Measurements from ENCODE around the gene FIBCD1.
"Not testable (repeated sequence)": the region's sequence is repeated elsewhere in the genome, so short reads cannot be mapped to it uniquely, and the experiment has no call there.

Gene FIBCD1

DNA sequence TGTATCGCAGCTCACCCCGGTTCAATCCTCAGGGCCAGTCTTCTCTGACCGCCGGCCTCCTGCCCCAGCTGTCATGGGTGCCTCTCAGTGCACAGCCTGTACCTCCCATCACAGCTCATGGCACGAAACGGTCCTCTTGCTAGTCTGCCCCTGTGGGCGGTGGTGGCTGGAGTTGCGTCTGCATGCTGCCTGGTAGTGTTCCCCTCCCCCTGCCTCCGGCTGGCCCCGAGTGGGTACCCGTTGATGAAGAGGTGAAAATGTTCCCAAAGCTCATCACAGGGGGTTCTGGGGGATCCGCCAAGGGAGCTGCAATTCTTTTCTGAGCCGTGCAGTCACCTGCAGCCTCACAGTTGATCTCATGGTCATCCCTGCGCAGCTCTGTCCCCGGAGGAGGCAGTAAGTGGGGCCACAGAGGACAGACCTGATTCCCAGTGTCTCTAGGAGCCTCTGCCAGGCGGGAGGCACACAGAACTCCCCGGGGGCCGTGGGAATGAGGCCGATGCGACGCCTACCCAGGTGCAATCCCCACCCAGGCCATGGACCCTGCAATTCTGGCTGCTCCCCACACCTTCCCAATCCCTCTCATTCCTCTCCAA is 34.7 kb upstream of the FIBCD1 start:
- DNase-seq = no peak

DNA sequence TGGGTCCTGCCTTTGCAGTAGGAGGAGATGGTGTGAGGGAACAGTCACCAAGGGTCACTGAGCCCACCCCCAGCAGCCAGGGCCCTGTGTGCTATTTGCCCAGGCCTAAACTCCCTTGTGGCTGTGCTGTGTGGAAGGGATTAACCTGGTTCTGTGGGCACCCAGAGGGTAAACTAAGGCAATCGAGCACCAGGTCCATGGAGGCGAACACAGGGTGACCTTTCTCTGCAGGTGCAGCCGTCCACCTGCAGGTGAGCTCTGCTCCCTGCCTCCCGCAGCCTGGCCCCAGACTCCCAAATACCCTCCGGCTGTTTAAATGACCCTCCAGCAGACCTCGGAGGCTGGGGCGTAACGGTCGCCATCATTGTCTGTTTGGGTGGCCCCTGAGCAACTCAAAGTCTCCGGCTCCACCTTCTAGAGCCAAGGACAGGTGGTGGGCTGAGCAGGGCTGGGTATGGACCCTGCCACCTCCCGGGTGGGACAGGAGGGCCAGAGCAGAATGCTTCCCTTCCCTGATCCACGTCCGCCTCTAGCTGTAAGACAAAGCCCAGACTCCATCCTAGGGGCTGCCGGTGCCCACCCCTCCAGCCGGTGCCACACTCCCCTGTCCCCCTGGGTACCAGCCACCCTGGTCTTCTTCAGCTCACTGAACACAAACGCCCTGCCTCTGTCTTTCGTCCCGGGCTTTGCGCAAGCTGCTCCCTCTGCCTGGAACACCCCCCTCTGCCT is 34.1 kb upstream of the FIBCD1 start:
- no peak for DNase-seq

DNA sequence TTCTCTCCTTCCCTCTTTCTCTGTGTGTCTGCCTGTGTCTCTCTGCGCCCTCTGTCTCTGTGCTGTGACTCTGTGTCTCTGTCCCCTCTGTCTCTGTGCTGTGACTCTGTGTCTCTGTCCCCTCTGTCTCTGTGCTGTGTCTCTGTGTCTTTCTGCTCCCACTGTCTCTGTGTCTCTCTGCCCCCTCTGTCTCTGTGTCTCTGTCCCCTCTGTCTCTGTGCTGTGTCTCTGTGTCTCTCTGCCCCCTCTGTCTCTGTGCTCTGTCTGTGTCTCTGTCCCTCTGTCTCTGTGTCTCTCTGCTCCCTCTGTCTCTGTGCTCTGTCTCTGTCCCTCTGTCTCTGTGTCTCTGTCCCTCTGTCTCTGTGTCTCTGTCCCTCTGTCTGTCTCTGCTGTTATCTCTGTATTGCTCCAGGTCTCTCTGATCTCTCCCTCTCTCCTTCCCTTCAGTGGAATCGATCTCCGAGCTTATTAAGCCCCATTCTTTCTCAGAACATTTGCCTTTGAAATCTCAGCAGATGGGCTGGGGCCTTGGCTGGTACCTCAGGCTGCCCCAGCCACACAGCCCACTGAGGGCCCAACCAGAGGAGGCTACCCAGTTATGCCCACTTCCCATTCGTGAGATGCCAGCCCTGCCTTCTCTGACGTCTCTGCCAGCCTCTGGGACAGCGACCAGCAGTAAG is 33.4 kb upstream of the FIBCD1 start:
- no peak for DNase-seq

DNA sequence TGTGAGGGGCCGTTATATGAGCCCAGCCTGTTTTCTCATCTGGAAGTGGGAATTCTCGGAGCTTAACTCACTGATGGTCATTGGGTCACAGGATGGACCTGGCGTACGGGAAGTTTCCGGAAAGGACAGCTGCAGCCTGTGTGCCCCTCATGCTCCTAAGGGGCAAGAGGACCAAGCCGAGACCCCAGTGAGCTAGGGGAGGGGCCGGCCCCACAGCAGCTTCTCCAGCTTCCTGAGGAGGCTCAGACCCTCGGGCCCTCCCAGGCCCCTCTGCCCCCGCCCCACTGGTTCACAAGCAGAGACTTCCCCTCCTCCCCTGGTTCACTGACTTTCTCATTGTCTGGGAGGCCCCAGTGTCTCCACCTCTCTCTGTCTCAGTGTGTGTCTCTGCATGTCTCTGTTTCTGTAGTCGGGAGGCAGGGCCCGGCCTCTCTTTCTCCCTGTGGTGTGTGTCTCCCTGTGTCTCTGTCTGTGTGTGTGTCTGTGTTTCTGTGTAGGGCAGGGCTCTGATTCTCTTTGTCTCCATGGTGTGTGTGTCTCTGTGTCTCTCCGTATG is 32.3 kb upstream of the FIBCD1 start:
- DNase-seq = no peak

DNA sequence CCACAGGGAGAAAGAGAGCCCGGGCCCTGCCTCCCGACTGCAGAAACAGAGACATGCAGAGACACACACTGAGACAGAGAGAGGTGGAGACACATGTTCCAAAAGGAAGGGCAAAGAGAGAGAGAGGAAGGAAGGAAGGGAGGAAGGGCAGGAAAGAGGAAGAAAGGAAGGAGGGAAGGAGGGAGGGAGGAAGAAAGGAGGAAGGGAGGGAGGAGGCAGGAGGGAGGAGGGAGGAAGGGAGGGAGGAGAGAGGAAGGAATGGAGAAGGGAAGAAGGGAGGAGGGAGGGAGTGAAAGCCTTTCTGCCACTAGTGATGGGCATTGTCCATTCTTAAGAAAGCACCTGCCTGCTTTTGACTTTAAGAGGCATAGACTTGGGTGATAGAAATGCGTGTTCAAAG is 31.8 kb upstream of the FIBCD1 start:
- DNase-seq = no peak

DNA sequence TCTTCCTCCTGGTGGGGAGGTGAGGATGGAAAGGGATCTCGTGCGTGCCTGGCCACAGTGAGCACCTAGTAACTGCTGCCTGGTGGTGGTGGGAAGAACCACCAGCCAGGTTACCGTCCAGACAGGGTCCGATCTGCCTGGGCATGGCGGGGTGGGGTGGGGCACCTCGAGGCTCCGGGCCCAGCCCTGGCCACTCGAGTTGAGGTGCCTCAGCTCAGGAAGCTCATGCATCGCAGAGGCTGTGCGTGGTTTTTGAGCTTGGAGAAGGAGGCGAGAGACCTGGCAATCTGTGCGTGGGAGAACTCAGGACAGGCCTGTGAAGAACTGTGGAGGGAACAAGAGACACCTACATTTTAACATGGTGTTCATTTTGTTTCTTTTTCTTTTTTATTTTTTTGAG is 31.0 kb upstream of the FIBCD1 start:
- DNase-seq = no peak

DNA sequence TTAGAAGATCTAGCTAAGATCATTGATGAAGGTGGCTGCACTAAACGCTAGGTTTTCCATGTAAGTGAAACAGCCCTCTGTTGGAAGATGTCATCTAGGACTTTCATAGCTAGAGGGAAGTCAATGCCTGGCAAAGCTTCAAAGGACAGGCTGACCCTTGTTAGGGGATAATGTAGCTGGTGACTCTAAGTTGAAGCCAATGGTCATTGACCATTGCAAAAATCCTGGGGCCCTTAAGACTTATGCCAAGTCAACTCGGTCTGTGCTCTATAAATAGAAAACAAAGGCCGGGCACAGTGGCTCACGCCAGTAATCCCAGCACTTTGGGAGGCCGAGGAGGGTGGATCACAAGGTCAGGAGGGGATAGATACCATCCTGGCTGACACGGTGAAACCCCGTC is 26.6 kb upstream of the FIBCD1 start:
- no peak for DNase-seq

DNA sequence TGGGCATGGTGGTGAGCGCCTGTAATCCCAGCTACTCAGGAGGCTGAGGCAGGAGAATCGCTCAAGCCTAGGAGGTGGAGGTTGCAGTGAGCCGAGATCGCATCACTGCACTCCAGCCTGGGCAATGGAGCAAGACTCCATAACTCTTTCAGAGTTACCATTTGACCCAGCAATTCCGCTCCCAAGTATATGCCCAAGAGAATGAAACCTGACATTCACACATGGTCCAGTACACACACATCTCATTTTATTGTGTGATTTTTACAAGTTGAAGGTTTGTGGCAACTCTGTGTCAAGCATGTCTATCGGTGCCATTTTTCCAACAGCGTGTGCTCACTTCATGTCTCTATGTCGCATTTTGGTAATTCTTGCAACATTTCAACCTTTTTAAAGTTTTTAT is 24.9 kb upstream of the FIBCD1 start:
- no peak for DNase-seq

DNA sequence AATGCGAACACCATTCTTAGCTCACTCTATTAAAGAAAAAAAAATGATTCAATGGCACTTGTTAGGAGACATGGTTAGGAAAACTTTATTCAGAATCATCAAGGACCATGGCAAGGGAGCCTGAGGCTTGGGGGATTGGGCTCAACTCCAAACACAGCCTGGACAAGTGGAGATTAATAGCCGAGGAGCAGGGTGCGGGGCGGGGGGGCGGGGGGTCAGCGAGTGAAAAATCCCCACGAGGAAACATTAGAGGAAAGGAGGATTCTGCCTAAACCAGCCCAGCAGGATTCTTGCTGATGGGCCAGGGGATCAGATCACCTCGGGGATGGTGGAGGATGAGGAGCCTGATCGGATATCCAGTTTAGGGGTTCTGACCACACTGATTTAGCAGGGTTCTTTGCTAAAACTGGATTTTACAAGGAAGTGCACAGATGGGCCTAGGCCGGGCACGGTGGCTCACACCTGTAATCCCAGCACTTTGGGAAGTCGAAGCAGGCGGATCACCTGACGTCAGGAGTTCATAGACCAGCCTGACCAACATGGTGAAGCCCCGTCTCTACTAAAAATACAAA is 24.4 kb upstream of the FIBCD1 start:
- DNase-seq = peak; percentile 41

DNA sequence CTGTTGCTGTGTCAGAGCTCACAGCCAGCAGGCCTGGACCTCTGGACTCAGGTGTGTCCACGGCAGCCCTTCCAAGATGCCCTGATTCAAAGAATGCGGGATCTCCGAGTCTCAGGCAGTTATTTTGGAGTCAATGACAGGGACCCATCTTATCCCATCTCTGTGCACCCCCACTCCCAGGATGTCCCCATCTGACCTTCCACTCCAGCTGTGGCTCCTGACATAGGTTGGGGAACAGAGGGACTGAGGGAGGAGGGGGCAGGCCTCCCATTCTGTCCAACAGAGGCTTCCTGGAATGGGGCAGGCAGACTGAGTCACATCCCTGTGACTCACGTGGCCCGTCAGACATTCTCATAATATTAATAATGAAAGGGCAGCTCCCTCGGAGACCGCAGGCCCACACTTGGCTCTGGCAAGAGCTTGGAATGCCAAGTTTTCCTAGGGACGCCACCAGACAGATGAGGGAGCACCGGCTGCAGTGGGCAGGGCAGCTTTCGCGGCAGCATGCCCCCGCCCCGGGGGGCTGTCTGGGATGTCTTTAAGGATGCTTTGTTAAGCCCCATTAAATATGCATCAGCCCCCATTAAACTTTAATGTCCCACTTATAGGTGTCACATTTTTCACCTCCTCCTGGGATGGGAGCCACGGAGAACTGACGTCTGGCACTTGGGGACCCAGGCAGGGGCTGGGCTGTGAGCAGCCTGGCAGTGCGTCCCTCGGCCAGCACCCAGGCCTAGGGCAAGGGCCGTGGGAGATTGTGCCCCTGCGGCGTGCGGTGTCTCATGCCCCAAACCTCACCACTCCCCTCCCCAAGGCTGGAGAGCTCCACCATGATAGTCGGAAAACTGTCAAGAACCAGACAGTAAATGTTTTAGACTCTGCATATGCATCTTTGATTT is 23.6 kb upstream of the FIBCD1 start:
- peak; percentile 74 for DNase-seq

DNA sequence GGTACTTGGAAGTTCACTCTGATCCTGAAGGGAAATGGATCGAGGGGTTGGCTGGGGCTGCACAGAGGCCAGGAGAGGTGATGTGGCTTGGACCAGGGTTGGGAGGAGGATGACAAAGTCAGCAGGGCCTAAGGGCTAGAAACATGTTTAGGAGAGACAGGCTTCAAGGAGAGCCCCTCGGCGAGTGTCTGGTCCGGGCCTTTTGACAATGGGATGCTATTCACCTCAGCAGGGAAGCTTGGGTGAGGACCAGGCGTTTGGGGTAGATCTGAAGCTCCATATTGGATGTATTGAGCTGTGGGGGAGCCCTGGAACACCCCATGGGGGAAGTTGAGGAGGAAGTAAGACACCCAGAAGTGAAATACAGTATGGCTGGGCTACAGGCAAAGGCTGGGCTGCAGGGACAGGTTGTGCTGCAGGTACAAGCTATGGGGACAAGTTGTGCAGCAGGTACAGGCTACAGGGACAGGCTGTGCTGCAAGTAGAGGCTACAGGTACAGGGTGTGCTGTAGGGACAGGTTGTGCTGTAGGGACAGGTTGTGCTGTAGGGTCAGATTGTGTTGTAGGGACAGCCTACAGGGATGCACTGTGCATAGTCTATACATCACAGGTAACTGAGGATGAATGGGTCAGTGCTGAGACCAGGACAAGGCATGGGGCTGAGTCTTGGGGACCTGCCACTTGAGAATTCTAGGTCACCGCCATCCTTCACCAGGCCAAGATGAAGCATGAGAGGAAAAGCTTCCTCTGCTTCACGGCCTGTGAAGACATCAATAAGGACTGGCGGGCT is 22.7 kb upstream of the FIBCD1 start:
- DNase-seq = no peak

DNA sequence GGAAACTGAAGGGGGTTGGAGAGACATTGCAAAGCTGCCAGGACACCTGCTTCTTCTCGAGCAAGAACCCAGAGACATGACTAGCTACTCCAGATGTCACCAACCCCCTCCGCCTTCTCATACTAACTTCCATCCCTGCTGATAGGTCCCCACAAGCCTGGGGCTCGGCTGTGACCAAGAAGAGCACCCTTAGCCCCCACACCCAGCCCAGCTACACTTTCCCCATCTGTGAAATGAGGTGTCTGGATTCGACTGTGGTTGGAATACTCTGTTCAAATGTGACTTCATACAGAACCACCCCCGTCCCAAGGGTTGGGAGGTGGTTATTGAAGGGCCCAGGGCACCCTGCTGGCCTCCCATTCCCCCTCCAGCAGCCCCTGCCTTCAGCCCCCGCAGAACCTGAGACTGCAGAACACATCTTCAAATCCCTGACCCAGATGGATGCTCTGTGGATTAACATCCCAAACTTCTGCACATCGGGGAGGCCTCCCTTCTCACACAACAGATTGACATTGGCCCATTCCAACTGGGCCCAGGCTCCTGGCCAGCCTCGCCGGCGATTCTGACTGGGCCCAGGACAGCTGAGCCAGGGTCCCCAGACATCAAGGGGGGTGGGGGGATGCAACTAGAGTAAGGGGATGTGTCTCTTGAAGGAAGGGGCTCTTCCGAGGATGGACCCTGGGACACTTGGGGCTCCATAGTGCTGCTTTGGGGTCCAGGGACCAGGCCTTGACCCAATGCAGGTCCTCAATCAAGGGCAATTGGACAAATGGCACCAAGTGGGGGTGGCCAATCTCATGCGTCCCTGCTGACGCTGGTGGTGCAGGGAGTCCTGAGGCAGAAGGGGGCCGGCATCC is 21.7 kb upstream of the FIBCD1 start:
- DNase-seq = no peak

DNA sequence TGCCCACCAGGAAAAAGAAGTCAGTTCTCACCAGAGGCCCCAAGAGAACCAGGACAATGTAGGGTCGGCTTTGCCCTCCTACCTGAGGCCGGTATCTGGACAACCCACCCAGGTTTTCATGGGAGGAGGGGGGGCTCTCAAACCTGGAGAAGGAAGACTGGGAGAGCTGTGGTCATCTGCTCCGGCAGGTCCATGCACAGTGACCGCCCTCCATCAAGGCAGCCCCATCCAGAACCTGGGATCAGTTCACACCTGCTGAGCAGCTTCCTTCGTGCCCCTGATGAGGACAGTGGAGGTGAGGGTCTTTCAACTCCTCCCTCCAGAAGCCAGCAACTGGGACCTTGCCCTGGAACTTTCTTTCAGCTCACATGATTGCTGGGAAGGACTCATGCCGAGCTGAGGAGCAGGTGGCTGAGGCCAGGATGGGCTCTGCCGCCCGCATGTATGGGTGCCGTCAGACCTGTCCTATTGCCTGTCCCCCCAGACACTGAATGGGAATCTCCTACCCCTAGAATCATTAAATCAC is 20.8 kb upstream of the FIBCD1 start:
- DNase-seq = no peak

DNA sequence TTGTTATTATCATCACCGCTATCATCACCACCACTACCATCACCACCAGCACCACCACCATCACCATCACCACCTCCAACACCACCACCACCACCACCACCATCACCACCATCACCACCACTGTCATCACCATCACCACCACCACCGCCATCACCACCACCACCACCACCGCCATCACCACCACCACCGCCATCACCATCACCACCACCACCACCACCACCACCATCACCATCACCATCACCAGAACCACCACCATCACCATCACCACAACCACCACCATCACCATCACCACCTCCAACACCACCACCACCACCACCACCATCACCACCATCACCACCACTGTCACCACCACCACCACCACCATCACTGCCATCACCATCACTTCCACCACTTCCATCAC is 19.5 kb upstream of the FIBCD1 start:
- not testable (repeated sequence) for DNase-seq

DNA sequence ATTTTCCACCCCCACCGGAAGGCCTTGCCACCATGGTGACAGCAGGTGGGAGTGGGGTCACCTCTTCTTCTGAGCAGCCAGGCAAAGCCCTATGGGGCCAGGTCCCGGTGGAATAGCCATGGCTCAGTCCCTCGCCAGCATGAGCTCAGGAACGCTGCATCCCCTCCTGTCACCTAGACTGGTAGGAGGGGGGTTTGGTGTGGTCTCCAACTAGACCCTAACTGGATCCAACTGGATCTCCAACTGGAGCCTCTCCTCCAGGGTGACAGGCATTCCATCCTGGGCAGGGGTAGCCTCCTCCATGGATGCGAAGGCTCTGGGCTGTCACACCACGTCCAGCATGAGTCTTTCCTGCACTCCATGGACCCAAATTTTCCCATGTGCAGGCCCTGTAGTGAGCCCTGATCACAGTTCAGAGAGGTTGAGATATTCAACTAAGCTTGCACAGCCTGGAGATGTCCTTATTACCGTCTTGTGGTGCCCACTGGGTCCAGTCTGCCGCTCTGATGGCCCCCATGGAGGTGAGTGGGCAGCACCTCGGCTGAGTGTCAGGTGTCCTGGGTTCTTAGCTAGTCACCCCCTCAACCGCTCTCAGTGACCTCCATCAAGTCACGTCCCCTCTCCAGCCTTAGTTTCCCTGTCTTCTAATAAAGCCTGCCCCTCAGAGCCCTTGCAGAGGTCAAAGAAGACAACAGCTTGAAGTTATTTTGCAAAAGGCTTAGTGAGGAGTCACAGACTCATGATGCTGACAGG is 18.6 kb upstream of the FIBCD1 start:
- DNase-seq = no peak

DNA sequence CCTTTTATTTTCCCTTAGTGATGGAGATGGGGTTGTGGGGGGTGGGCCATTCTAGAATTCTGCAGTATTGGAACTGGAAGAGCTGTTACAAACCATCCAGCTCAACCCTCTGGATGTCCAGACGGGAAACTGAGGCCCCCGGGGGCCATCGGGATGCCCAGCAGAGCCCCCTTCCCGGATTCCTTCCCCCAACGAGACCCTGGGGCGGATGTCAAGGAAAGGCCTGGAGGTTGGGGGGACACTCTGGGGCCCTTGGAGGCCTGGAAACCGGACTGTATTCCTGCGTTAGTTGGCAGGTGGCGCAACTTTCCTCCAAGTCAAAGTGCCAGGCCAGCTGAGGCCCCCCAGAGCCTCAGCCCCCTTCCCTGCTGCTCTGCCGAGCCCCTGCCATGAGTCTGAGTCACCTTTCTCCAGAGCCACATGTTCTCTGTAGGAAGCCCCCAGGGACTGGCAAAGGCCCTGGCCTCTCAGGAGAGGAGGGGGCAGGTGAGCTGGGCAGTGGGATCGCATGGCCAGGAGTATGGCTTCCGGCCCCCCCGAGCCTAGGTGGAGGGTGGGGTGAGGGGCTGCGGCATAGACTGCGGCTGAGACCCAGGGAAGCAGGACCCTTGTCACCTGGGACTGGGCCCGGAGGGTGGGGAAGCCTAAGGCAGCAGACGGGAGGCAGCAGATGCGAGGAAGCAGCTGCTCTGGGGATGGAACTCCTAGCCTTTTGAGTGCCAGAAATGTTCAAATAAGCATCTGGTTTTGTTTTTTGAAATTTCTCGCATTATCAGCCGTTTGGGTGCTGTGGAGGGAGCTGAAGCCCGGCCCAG is 17.8 kb upstream of the FIBCD1 start:
- DNase-seq = no peak

DNA sequence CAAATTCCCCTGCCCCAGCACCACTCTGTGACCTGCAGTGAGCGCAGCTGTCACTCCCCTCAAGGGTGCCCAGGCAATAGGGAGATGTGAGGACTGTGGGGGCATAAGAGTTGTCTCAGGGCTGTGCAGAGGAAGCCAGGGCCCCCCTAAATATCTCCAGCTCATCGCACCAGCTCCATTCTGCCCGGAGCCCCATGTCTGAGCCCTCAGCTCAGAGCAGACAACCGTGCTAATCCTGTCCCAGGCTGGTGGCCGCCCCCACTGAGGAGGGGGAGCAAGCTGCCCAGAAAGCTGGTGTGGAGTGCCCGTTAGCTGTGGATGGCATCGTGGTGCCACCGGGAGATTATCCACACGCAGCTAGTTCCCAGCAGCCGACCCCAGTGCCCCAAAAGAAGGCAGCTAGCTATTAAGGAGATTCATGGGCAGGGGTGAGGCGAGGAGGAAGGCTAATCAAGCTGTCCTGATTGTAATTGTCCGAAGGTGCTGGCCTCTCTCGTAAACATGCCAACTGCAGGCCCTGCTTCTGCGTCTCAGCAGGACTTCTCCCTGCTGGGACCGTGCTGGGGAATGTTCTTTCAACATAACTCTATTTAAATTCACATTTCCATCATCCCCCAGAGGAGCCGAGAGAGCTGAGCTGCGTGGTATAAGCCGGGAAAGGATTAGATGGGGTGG is 17.0 kb upstream of the FIBCD1 start:
- DNase-seq = no peak

DNA sequence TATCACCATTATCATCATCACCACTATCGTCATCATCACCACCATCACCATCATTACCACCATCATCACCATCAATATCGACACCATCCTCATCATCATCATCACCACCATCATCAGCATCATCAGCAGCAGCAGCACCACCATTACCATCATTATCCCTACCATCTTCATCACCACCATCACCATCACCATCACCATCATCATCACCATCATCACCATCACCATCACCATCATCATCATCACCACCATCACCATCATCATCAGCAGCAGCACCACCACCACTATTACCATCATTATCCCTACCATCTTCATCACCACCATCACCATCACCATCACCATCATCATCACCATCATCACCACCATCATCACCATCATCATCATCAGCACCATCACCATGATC is 15.9 kb upstream of the FIBCD1 start:
- not testable (repeated sequence) for DNase-seq

All from DMS79 (cell line).